ENCODE data around the gene DDX10.

Gene DDX10

GRCh38 chr11:108877178-108877577, 212.3 kb downstream of the DDX10 start:
- no peak for DNase-seq

- no peak for DNase-seq
These were observed 215.6 kb downstream of the DDX10 start for GRCh38 chr11:108880510-108880909.

- no peak for DNase-seq
These were observed 216.3 kb downstream of the DDX10 start for GRCh38 chr11:108881131-108881530.

GRCh38 chr11:108882211-108882831, 217.5 kb downstream of the DDX10 start:
- no peak for DNase-seq

GRCh38 chr11:108886005-108886659, 221.3 kb downstream of the DDX10 start:
- DNase-seq: no peak

- DNase-seq: no peak
These were observed 221.8 kb downstream of the DDX10 start for GRCh38 chr11:108886660-108887009.

- DNase-seq: no peak
These were observed 222.8 kb downstream of the DDX10 start for GRCh38 chr11:108887436-108888238.

GRCh38 chr11:108890482-108891105, 225.7 kb downstream of the DDX10 start:
- DNase-seq: no peak

GRCh38 chr11:108891143-108891542, 226.3 kb downstream of the DDX10 start:
- no peak for DNase-seq

GRCh38 chr11:108891909-108892511, 227.1 kb downstream of the DDX10 start:
- no peak for DNase-seq

GRCh38 chr11:108895579-108896480, 231.0 kb downstream of the DDX10 start:
- DNase-seq: no peak

- no peak for DNase-seq
These were observed 232.2 kb downstream of the DDX10 start for GRCh38 chr11:108897071-108897481.

GRCh38 chr11:108897916-108898315, 233.0 kb downstream of the DDX10 start:
- DNase-seq: no peak

GRCh38 chr11:108901359-108901758, 236.5 kb downstream of the DDX10 start:
- no peak for DNase-seq

GRCh38 chr11:108902027-108902469, 237.2 kb downstream of the DDX10 start:
- DNase-seq: no peak

GRCh38 chr11:108904480-108904879, 239.6 kb downstream of the DDX10 start:
- no peak for DNase-seq

GRCh38 chr11:108906329-108906728, 241.5 kb downstream of the DDX10 start:
- no peak for DNase-seq

- no peak for DNase-seq
These were observed 242.0 kb downstream of the DDX10 start for GRCh38 chr11:108906826-108907225.

GRCh38 chr11:108909041-108909440, 244.2 kb downstream of the DDX10 start:
- DNase-seq: no peak

- no peak for DNase-seq
These were observed 245.1 kb downstream of the DDX10 start for GRCh38 chr11:108909921-108910320.

- DNase-seq: no peak
These were observed 247.7 kb downstream of the DDX10 start for GRCh38 chr11:108912581-108912980.

- no peak for DNase-seq
These were observed 248.3 kb downstream of the DDX10 start for GRCh38 chr11:108913204-108913603.
